HFFc6 (cell line): Measurements from ENCODE around the gene ELL2. TPM values are rescaled to one million over a fixed set of nuclear protein-coding genes. Genes with fewer than 3 reads are reported as not detected.

ENCODE experiments used
- DNase-seq: peaks from one replicate; pipeline ENCODE4 v3.0.0-alpha.2; 2018
- H3K27ac Mint-ChIP-seq: 2 replicates; pipeline ENCODE4 v1.8.0; 2020; ENCODE audit warnings: mild to moderate bottlenecking, mixed read lengths
- H3K27me3 Mint-ChIP-seq: 2 replicates; pipeline ENCODE4 v1.8.0; 2021; ENCODE audit warnings: mild to moderate bottlenecking, moderate library complexity, mixed read lengths; ENCODE audit not compliant: insufficient read depth
- H3K36me3 Mint-ChIP-seq: 2 replicates; pipeline ENCODE4 v1.8.0; 2021; ENCODE audit warnings: low read depth, mixed read lengths
- H3K4me1 Mint-ChIP-seq: 2 replicates; pipeline ENCODE4 v1.8.0; 2020; ENCODE audit warnings: low read depth, mixed read lengths
- H3K4me3 Mint-ChIP-seq: 2 replicates; pipeline ENCODE4 v1.8.0; 2020; ENCODE audit warnings: mild to moderate bottlenecking, moderate library complexity, mixed read lengths
- H3K9me3 Mint-ChIP-seq: 2 replicates; pipeline ENCODE4 v1.8.0; 2020; ENCODE audit warnings: mild to moderate bottlenecking, mixed read lengths
- total RNA-seq, 6 experiments: library from RNA; stranded (reverse); fragmentation: NEBNext Ultra II Directional; extraction: Animal tissue kit (Norgen Biotek cat#: 25700); gene quantifications; 2 replicates in 1 of 6; 3 replicates in 5 of 6; pipeline ENCODE4 v1.2.3, GENCODE V29; 2021
- TF ChIP-seq, protein P1 (sequence below): fragments of 200-600 bp; sonication (generic); IDR thresholded peaks from 2 replicates; pipeline ENCODE4 v1.5.0; 2021; ENCODE audit warnings: antibody characterized with exemption, mild to moderate bottlenecking

ELL2 gene
- total RNA-seq, 6 experiments from 2014 or later, result 346 to 505 (median 380) TPM

DNA sequence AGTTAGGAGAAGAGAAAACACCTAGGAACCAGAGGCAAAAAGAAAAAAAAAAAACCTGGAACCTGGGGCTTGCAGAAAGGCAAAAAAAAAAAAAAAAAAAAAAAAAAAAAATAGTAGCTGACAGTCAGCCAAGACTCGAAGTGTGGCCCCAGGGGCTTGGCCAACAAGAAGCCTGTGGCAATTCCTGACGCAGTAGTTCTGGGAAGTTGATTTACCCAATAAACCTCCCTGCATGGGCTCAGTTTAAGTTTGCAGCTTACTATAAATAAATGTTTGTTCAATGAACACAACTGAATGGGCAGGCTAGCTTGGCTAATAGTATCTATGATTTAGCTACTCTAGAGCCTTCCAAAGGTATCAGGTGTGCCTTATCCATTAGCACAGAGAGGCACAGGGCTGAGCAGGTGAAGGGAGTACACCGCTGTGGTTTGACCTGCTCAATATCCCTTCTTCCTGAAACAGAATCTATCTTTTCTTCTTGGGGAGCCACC lies 117.9 kb downstream of the ELL2 start:
- Mint-ChIP-seq H3K27me3 (no peaks in the 10 kb centered on the region; the same call in 1 of the 2 replicates), H3K9me3 (no peaks in the 10 kb centered on the region), H3K27ac (peak overlapping the region; percentile 88), H3K36me3 (no peaks in the 10 kb centered on the region), H3K4me1 (peaks cover 77% of the 10 kb centered on the region), H3K4me3 (no peak overlapping the region)
- DNase-seq, result peak; percentile 54
- TF ChIP-seq, protein P1, sequence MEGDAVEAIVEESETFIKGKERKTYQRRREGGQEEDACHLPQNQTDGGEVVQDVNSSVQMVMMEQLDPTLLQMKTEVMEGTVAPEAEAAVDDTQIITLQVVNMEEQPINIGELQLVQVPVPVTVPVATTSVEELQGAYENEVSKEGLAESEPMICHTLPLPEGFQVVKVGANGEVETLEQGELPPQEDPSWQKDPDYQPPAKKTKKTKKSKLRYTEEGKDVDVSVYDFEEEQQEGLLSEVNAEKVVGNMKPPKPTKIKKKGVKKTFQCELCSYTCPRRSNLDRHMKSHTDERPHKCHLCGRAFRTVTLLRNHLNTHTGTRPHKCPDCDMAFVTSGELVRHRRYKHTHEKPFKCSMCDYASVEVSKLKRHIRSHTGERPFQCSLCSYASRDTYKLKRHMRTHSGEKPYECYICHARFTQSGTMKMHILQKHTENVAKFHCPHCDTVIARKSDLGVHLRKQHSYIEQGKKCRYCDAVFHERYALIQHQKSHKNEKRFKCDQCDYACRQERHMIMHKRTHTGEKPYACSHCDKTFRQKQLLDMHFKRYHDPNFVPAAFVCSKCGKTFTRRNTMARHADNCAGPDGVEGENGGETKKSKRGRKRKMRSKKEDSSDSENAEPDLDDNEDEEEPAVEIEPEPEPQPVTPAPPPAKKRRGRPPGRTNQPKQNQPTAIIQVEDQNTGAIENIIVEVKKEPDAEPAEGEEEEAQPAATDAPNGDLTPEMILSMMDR, result no peak

DNA sequence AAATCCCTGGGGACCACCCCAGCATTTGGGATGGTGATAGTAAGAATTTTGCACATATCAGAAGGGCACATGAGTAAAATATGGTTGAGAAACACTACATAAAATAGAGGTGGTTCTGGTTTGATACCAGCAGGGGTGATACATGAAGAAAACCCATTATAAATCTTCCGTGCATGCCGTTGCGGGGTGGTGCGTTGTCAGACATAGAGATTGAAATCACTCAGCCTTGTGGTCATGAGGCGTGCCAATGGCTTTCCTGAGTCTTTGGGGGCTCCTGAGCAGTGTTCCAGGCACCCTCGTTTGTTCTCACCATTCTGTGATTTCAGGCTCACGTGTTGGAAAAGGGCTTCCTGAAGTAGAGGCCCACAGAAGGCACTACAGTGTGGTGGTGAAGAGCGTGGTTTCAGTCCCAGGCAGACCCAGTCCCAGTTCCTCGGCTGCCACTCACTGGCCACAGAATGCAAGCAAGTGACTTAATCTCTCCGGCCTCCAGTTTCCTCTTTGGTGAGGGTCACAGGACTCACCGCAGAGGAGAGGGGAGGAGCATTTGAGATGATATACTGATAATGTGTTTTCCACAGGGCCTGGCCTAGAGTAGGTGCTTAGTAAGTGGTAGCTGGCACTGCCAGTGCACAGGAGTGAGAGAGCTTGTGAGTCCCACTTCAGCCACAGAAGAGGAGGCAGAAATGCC lies 118.7 kb downstream of the ELL2 start:
- H3K9me3 Mint-ChIP-seq, result no peaks in the 10 kb centered on the region
- peak overlapping the region; percentile 31 for H3K4me3 Mint-ChIP-seq
- H3K27me3 Mint-ChIP-seq, result no peaks in the 10 kb centered on the region; the same call in 1 of the 2 replicates
- peaks cover 69% of the 10 kb centered on the region for H3K4me1 Mint-ChIP-seq
- no peaks in the 10 kb centered on the region for H3K36me3 Mint-ChIP-seq
- peak overlapping the region; percentile 88 for H3K27ac Mint-ChIP-seq
- TF ChIP-seq, protein P1, result peak; percentile 34
- DNase-seq, result peak; percentile 72

DNA sequence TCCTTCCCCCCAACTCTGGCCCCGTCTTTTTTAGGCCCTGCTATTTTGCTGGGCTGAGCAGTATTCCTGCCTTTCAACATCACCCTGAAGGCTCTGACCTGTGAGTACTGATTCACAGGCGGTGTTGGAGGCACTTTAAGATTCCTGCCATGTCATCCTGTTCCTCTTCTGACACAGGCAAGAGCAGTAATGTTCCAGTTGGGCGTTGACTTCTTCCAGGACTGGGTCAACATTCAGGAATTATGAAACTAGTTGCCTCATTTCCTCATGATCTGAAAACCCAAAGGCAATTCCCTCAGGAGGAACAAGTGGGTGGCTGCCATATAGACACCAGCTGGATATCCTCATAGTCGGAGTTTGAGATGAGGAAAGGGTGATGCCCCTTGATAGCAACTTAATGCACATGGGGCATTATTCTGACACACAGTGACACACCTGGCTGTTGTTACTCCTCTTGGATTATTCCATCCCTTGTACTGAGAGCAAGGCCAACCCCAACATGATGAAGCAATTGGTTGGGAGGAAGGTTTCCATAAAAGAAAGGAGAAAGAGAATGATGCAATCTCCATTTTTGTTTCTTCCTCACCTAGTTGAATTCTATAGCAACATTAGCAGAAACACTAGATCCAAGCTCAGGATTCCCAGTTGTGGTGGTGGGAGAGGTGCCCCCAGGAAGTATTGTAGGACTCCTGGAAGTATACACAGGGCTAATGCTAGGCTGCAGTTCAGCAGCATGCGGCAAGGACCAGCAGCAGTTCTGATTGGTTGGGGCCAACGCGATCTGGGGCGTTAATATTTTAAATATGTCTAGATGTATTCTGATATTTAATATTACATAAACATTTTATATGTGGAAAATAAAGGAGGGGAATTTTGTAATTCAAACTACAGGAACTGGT lies 119.5 kb downstream of the ELL2 start:
- Mint-ChIP-seq H3K4me3 (no peak overlapping the region; the same call in 1 of the 2 replicates), H3K4me1 (peaks cover 71% of the 10 kb centered on the region), H3K36me3 (no peaks in the 10 kb centered on the region), H3K27me3 (no peaks in the 10 kb centered on the region; the same call in 1 of the 2 replicates), H3K27ac (peak overlapping the region; percentile 79), H3K9me3 (no peaks in the 10 kb centered on the region)
- peak; percentile 64 for DNase-seq
- TF ChIP-seq, protein P1, result no peak

DNA sequence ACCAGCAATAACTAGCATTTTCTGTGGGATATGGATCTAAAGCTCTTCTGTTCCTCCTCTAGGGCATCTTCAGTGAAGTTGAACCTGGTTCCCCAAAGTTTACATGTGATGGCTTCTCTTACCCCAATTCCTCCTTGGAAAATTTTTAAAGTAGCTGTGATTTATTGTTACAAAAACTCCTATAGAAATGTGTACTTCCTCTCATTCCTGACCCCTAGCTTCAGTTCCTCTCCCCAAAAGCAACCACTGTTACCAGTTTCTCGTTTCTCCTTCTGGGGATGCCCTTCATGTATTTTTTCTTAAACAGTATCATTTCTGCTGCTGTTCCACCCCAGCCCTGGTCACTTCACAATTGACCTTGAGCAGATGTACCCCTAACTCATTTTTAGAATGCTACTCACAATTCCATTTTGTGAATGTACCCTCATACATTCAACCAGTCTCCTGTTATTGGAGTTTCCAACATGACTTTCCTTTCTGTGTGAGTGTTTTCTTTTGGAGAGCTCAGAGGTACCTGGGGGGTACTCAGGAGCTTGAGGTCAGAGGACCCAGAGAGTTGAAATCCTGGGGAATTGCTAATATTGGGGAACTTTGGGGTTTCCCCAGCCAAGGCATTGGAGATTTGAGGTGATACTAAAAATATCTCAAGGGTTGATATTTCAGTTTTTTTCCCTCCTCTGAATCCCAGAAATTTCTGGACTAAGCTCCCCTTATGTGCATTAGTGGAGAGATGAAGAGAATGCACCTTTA lies 120.5 kb downstream of the ELL2 start:
- DNase-seq, result no peak
- TF ChIP-seq, protein P1, result no peak
- H3K4me1 Mint-ChIP-seq, result peaks cover 70% of the 10 kb centered on the region
- no peaks in the 10 kb centered on the region for H3K36me3 Mint-ChIP-seq
- H3K4me3 Mint-ChIP-seq, result no peak overlapping the region
- no peaks in the 10 kb centered on the region; the same call in 1 of the 2 replicates for H3K27me3 Mint-ChIP-seq
- H3K27ac Mint-ChIP-seq, result peak overlapping the region; percentile 79; the same call in 1 of the 2 replicates
- no peaks in the 10 kb centered on the region for H3K9me3 Mint-ChIP-seq

DNA sequence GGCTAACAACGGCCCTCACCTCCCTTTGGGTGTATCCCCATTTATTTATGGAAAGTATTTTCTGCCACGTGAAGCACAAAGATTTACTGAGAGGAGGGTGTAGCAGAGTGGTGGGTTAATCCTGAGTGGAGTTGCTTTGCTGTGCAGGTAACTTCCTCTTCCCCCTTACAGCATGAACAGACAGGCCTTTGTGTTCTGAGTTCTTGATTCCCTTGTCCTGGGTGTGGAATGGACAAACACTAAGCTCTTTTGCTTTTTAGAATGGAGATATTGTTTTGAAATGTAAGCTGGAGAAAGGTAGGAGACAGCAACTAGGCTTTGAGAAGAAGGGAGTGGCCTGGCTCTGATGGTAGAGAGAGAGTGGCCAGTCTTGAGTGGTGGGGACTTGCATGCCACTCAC lies 122.0 kb downstream of the ELL2 start:
- Mint-ChIP-seq H3K4me3 (no peak overlapping the region), H3K27me3 (no peaks in the 10 kb centered on the region; the same call in 1 of the 2 replicates), H3K27ac (no peak overlapping the region; the same call in 1 of the 2 replicates), H3K4me1 (peaks cover 71% of the 10 kb centered on the region), H3K9me3 (no peaks in the 10 kb centered on the region), H3K36me3 (no peaks in the 10 kb centered on the region)
- TF ChIP-seq, protein P1, result no peak
- DNase-seq, result no peak
